IMR-90 (cell line): Measurements from ENCODE around the gene AANAT. TPM values are rescaled to one million over a fixed set of nuclear protein-coding genes. Genes with fewer than 3 reads are reported as not detected.
A peak's percentile ranks its signal among the peaks of the same experiment; 100 is the strongest.

Experiments used
- ATAC-seq: fragments of 200-7000 bp; cut with Tn5 transposase; 2 replicates; pipeline ENCODE4 v1.9.1; 2020; ENCODE audit warnings: low read depth, mild to moderate bottlenecking, moderate library complexity
- BruUV-seq: library from RNA; stranded (reverse); fragments of 400-500 nt; replicated peaks from 2 replicates; lab custom pipeline; 2021; lab: Mats Ljungman, UMichigan
- CTCF ChIA-PET: fragments of 300-600 bp; formaldehyde crosslinking; extraction: SDS; loops from one replicate; lab custom pipeline; 2021; ENCODE audit warnings: antibody characterized with exemption; lab: Yijun Ruan, JAX
- POLR2A ChIA-PET: fragments of 300-600 bp; sonication (Branson Sonifier 250); formaldehyde crosslinking; loops from one replicate; lab custom pipeline; 2022; ENCODE audit warnings: antibody characterized with exemption; ENCODE audit not compliant: unreplicated experiment; lab: Charles Lee
- DNase-seq: peaks from one replicate; pipeline ENCODE4 v3.0.0; 2013
- H2AFZ ChIP-seq: replicated peaks from 2 replicates; pipeline ENCODE3; 2013; ENCODE audit warnings: low read length, mild to moderate bottlenecking; ENCODE audit not compliant: poor library complexity
- H2AK5ac ChIP-seq: 2 replicates; pipeline ENCODE4 v1.6.1; 2013; ENCODE audit warnings: low read depth, low read length, inconsistent platforms
- H2AK9ac ChIP-seq: replicated peaks from 2 replicates; pipeline ENCODE3; 2013; ENCODE audit warnings: mild to moderate bottlenecking, low read depth, low read length, moderate library complexity; ENCODE audit not compliant: poor library complexity
- H2BK120ac ChIP-seq: 2 replicates; pipeline ENCODE4 v1.6.1; 2013; ENCODE audit warnings: low read depth, low read length, inconsistent platforms
- H2BK15ac ChIP-seq: 3 replicates; pipeline ENCODE4 v1.6.1; 2013; ENCODE audit warnings: low read depth, low read length, inconsistent platforms
- H2BK20ac ChIP-seq: 2 replicates; pipeline ENCODE4 v1.6.1; 2013; ENCODE audit warnings: low read depth, mild to moderate bottlenecking, inconsistent platforms, low read length, moderate library complexity
- H2BK5ac ChIP-seq: 2 replicates; pipeline ENCODE4 v1.6.1; 2013; ENCODE audit warnings: mild to moderate bottlenecking, low read depth, low read length, inconsistent platforms; ENCODE audit not compliant: poor library complexity, severe bottlenecking
- H3K14ac ChIP-seq: replicated peaks from 2 replicates; pipeline ENCODE4 v1.6.1; 2013; ENCODE audit warnings: low read depth, low read length, inconsistent platforms
- H3K18ac ChIP-seq: 2 replicates; pipeline ENCODE4 v1.6.1; 2013; ENCODE audit warnings: low read depth, low read length, control low read depth
- H3K23ac ChIP-seq: 2 replicates; pipeline ENCODE4 v1.6.1; 2013; ENCODE audit warnings: low read depth, low read length, inconsistent platforms
- H3K27ac ChIP-seq: 2 replicates; pipeline ENCODE4 v1.5.1; 2013; ENCODE audit warnings: mild to moderate bottlenecking, control low read depth, low read length; ENCODE audit not compliant: insufficient read depth
- H3K27me3 ChIP-seq: 2 replicates; pipeline ENCODE4 v1.6.1; 2013; ENCODE audit warnings: low read length; ENCODE audit not compliant: control insufficient read depth, insufficient read depth
- H3K36me3 ChIP-seq: 2 replicates; pipeline ENCODE4 v1.6.1; 2013; ENCODE audit warnings: low read length, mixed read lengths; ENCODE audit not compliant: control insufficient read depth, insufficient read depth
- H3K4ac ChIP-seq: 2 replicates; pipeline ENCODE4 v1.6.1; 2013; ENCODE audit warnings: low read depth, low read length, inconsistent platforms
- H3K4me1 ChIP-seq: 2 replicates; pipeline ENCODE4 v1.6.1; 2013; ENCODE audit warnings: low read length, mixed read lengths; ENCODE audit not compliant: control insufficient read depth, insufficient read depth
- H3K4me2 ChIP-seq: 2 replicates; pipeline ENCODE4 v1.6.1; 2013; ENCODE audit warnings: low read depth, mild to moderate bottlenecking, control low read depth, low read length, moderate library complexity
- H3K4me3 ChIP-seq: 2 replicates; pipeline ENCODE4 v1.5.1; 2013; ENCODE audit warnings: low read depth, mild to moderate bottlenecking, control low read depth, low read length, moderate library complexity; ENCODE audit not compliant: insufficient read depth
- H3K56ac ChIP-seq: 2 replicates; pipeline ENCODE4 v1.6.1; 2013; ENCODE audit warnings: low read length, inconsistent platforms; ENCODE audit not compliant: insufficient read depth; ENCODE audit errors: extremely low read depth
- H3K79me1 ChIP-seq, 2 experiments: 2 replicates each; pipeline ENCODE4 v1.6.1; 2013; ENCODE audit warnings: low read length in 2 of 2, inconsistent platforms in 1 of 2, low read depth in 1 of 2
- H3K9ac ChIP-seq: 2 replicates; pipeline ENCODE4 v1.6.1; 2013; ENCODE audit warnings: low read depth, low read length, control low read depth
- H3K9me1 ChIP-seq: 2 replicates; pipeline ENCODE4 v1.6.1; 2013; ENCODE audit warnings: low read length, inconsistent platforms; ENCODE audit not compliant: insufficient read depth
- H3K9me3 ChIP-seq: 2 replicates; pipeline ENCODE4 v1.6.1; 2013; ENCODE audit warnings: low read length; ENCODE audit not compliant: control insufficient read depth, insufficient read depth
- H4K20me1 ChIP-seq: 2 replicates; pipeline ENCODE4 v1.6.1; 2013; ENCODE audit warnings: low read length, inconsistent platforms; ENCODE audit not compliant: insufficient read depth
- H4K5ac ChIP-seq: 2 replicates; pipeline ENCODE4 v1.6.1; 2013; ENCODE audit warnings: mild to moderate bottlenecking, low read depth, low read length, control low read depth
- H4K8ac ChIP-seq, 2 experiments: 2 replicates each; pipeline ENCODE4 v1.6.1; 2013; ENCODE audit warnings: low read depth in 2 of 2, low read length in 2 of 2, control low read depth in 1 of 2, inconsistent platforms in 1 of 2
- H4K91ac ChIP-seq: 2 replicates; pipeline ENCODE4 v1.6.1; 2013; ENCODE audit warnings: low read depth, low read length, inconsistent platforms; ENCODE audit not compliant: insufficient read depth
- BHLHE40 ChIP-seq: fragments of 150-350 bp; IDR thresholded peaks from 2 replicates; pipeline ENCODE4 v1.6.1; 2016; ENCODE audit warnings: mild to moderate bottlenecking, low read depth, low read length
- CEBPB ChIP-seq: IDR thresholded peaks from 2 replicates; pipeline ENCODE4 v1.6.1; 2012; ENCODE audit warnings: low read depth, low read length, improper control_type of control experiment
- CHD1 ChIP-seq: IDR thresholded peaks from 2 replicates; pipeline ENCODE4 v1.6.1; 2012; ENCODE audit warnings: low read depth, low read length, improper control_type of control experiment
- CTCF ChIP-seq: conservative IDR thresholded peaks from 2 replicates; pipeline ENCODE4 v1.5.1; 2012; ENCODE audit warnings: mild to moderate bottlenecking, low read depth, low read length, improper control_type of control experiment
- FOS ChIP-seq: fragments of 150-350 bp; IDR thresholded peaks from 2 replicates; pipeline ENCODE4 v1.6.1; 2016; ENCODE audit warnings: low read depth, low read length
- MAFK ChIP-seq: IDR thresholded peaks from 2 replicates; pipeline ENCODE4 v1.6.1; 2012; ENCODE audit warnings: low read depth, low read length, improper control_type of control experiment
- MAZ ChIP-seq: IDR thresholded peaks from 2 replicates; pipeline ENCODE4 v1.6.1; 2012; ENCODE audit warnings: low read depth, mild to moderate bottlenecking, low read length, improper control_type of control experiment, moderate library complexity, borderline replicate concordance
- MXI1 ChIP-seq: IDR thresholded peaks from 2 replicates; pipeline ENCODE4 v1.6.1; 2012; ENCODE audit warnings: low read depth, mild to moderate bottlenecking, low read length, moderate library complexity, borderline replicate concordance
- NFE2L2 ChIP-seq: fragments of 150-350 bp; IDR thresholded peaks from 2 replicates; pipeline ENCODE4 v1.6.1; 2016; ENCODE audit warnings: low read depth, mild to moderate bottlenecking, low read length
- POLR2A ChIP-seq: IDR thresholded peaks from 2 replicates; pipeline ENCODE4 v1.6.1; 2012; ENCODE audit warnings: mild to moderate bottlenecking, low read depth, low read length
- RAD21 ChIP-seq: IDR thresholded peaks from 2 replicates; pipeline ENCODE4 v1.6.1; 2012; ENCODE audit warnings: low read length, improper control_type of control experiment
- RCOR1 ChIP-seq: IDR thresholded peaks from 2 replicates; pipeline ENCODE4 v1.6.1; 2012; ENCODE audit warnings: mild to moderate bottlenecking, low read length, improper control_type of control experiment; ENCODE audit not compliant: insufficient replicate concordance
- RFX5 ChIP-seq: IDR thresholded peaks from 2 replicates; pipeline ENCODE4 v1.8.0; 2012; ENCODE audit warnings: low read depth, mild to moderate bottlenecking, low read length, moderate library complexity
- SMC3 ChIP-seq: fragments of 150-350 bp; IDR thresholded peaks from 2 replicates; pipeline ENCODE4 v1.6.1; 2016; ENCODE audit warnings: low read depth, mild to moderate bottlenecking, antibody characterized with exemption, low read length, moderate library complexity
- WGBS, 2 experiments: methylation state at CpG; one replicate each; pipeline versions ENCODE4 v1.1.5 to v1.1.7; 2013; ENCODE audit warnings: missing lambda C conversion rate in 2 of 2; ENCODE audit not compliant: insufficient read length in 1 of 2; ENCODE audit errors: extremely low coverage in 2 of 2; 5-methylcytosine and 5-hydroxymethylcytosine counted together
- dilution Hi-C: fragments of 300-500 bp; cut with HindIII; formaldehyde crosslinking; loops from one replicate; pipeline ENCODE4 v1.14.3; 2018; ENCODE audit warnings: low sequenced_read_pairs; ENCODE audit not compliant: unreplicated experiment
- in situ Hi-C: fragments of 300-500 bp; cut with MboI; formaldehyde crosslinking; loops from 3 replicates; pipeline ENCODE4 v1.14.3; 2019; ENCODE audit warnings: low sequenced_read_pairs, inconsistent platforms, mixed read lengths
- intact Hi-C: fragments of 100-400 bp; cut with micrococcal nuclease; formaldehyde crosslinking; loops from 2 replicates; pipeline ENCODE4 v1.10.0; 2022
- polyA plus RNA-seq, 3 experiments: library from polyadenylated mRNA; depleted of rRNA; stranded (reverse); fragments of >200 nt; gene quantifications; 2 replicates each; pipeline ENCODE4 v1.2.3, GENCODE V29; 2012; ENCODE audit warnings: low replicate concordance in 1 of 3
- total RNA-seq: library from RNA; depleted of rRNA; stranded (reverse); fragments of >200 nt; gene quantifications from 2 replicates; pipeline ENCODE4 v1.2.3, GENCODE V29; 2012
- TF ChIP-seq, protein P1 (sequence below): fragments of 150-350 bp; IDR thresholded peaks from 2 replicates; pipeline ENCODE4 v1.6.1; 2016; ENCODE audit warnings: low read depth, mild to moderate bottlenecking, low read length, moderate library complexity, borderline replicate concordance
- TF ChIP-seq, protein P2 (sequence below): fragments of 150-350 bp; IDR thresholded peaks from 2 replicates; pipeline ENCODE4 v1.6.1; 2017; ENCODE audit warnings: mild to moderate bottlenecking, antibody characterized with exemption, low read length, low read depth

AANAT gene
- total and polyA plus RNA-seq, 2 of the 4 experiments (the other 2 are of a cell fraction), result 0.21 TPM; not detected in 1

- ATAC-seq (no peak), DNase-seq (no peak)
- Histone ChIP-seq H2BK120ac (no peak overlapping the region), H3K4me3 (no peak overlapping the region), H3K9ac (no peak overlapping the region), H3K27me3 (no peaks in the 10 kb centered on the region), H3K56ac (no peak overlapping the region), H3K4ac (no peak overlapping the region), H3K79me1 (peaks cover 35 to 79% of the 10 kb centered on the region in 2 experiments), H4K20me1 (peaks cover 70% of the 10 kb centered on the region), H3K4me2 (no peak overlapping the region), H3K14ac (no peak overlapping the region), H3K23ac (no peak overlapping the region; the same call in 1 of the 2 replicates), H3K9me1 (peaks cover 27% of the 10 kb centered on the region), H4K91ac (no peak overlapping the region), H3K36me3 (peaks cover 7% of the 10 kb centered on the region; the same call in 1 of the 2 replicates), H2AFZ (no peak overlapping the region), H2BK5ac (no peak overlapping the region), H2AK5ac (no peak overlapping the region; the same call in 1 of the 2 replicates), H2AK9ac (peak overlapping the region; percentile 63), H4K8ac (no peak overlapping the region), H2BK15ac (no peak overlapping the region), H3K27ac (no peak overlapping the region), H3K9me3 (no peaks in the 10 kb centered on the region), H4K5ac (no peak overlapping the region), H3K18ac (no peak overlapping the region), H2BK20ac (no peak overlapping the region), H3K4me1 (peaks cover 12% of the 10 kb centered on the region)
- BruUV-seq, result no TSS peak
- 100% methylated on average over 1 of the region's 6 CpGs; no CpG with 5 or more reads in 1 of the 2 experiments for WGBS, 2 experiments
- POLR2A ChIA-PET, result no interaction called here
- in situ Hi-C loops (no loop called here), intact Hi-C loops (no loop called here), dilution Hi-C loops (no loop called here)
- TF ChIP-seq CHD1 (no peak), NFE2L2 (no peak), POLR2A (no peak), RCOR1 (no peak), RFX5 (no peak), MAFK (no peak), RAD21 (no peak), MXI1 (no peak), MAZ (no peak), CTCF (no peak), BHLHE40 (no peak), SMC3 (no peak), FOS (no peak), CEBPB (no peak)
- TF ChIP-seq, protein P1, sequence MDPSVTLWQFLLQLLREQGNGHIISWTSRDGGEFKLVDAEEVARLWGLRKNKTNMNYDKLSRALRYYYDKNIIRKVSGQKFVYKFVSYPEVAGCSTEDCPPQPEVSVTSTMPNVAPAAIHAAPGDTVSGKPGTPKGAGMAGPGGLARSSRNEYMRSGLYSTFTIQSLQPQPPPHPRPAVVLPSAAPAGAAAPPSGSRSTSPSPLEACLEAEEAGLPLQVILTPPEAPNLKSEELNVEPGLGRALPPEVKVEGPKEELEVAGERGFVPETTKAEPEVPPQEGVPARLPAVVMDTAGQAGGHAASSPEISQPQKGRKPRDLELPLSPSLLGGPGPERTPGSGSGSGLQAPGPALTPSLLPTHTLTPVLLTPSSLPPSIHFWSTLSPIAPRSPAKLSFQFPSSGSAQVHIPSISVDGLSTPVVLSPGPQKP, result no peak
- TF ChIP-seq, protein P2, sequence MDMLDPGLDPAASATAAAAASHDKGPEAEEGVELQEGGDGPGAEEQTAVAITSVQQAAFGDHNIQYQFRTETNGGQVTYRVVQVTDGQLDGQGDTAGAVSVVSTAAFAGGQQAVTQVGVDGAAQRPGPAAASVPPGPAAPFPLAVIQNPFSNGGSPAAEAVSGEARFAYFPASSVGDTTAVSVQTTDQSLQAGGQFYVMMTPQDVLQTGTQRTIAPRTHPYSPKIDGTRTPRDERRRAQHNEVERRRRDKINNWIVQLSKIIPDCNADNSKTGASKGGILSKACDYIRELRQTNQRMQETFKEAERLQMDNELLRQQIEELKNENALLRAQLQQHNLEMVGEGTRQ, result no peak
- CTCF ChIA-PET, result no interaction called here
These were observed 44.5 kb upstream of the AANAT start for GRCh38 chr17:76422860-76423259.
